CD4-positive, alpha-beta memory T cell (primary cell): ENCODE data around the gene NID1. TPM values are rescaled to one million over a fixed set of nuclear protein-coding genes. Genes with fewer than 3 reads are reported as not detected.

ENCODE experiments used
- CTCF ChIA-PET: fragments of 350-600 bp; sonication (Branson Sonifier 250); formaldehyde crosslinking; loops from one replicate; lab custom pipeline; 2021; ENCODE audit warnings: inconsistent platforms; ENCODE audit not compliant: partially characterized antibody; lab: Charles Lee
- POLR2A ChIA-PET: fragments of 350-600 bp; sonication (Branson Sonifier 250); formaldehyde crosslinking; loops from one replicate; lab custom pipeline; 2021; ENCODE audit not compliant: partially characterized antibody; lab: Charles Lee
- DNase-seq, 5 donors: peaks; one replicate each; pipeline versions ENCODE4 v3.0.0 to v3.0.0-alpha.2; 2020 to 2022; ENCODE audit warnings: mixed read lengths in 1 of 5
- H3K27ac ChIP-seq: one replicate; pipeline ENCODE4 v1.7.0; 2013; ENCODE audit warnings: low read depth, low read length
- H3K27me3 ChIP-seq: 2 replicates; pipeline ENCODE4 v1.7.0; 2013; ENCODE audit warnings: mild to moderate bottlenecking, low read length, moderate library complexity; ENCODE audit not compliant: insufficient read depth
- H3K36me3 ChIP-seq: 2 replicates; pipeline ENCODE4 v1.7.0; 2013; ENCODE audit warnings: mild to moderate bottlenecking, low read length, moderate library complexity; ENCODE audit not compliant: insufficient read depth
- H3K4me1 ChIP-seq: 2 replicates; pipeline ENCODE4 v1.7.0; 2013; ENCODE audit warnings: mild to moderate bottlenecking, low read length, moderate library complexity; ENCODE audit not compliant: insufficient read depth
- H3K4me3 ChIP-seq, 2 donors: one replicate each; pipeline ENCODE4 v1.7.0; 2013; ENCODE audit warnings: low read length in 2 of 2, mild to moderate bottlenecking in 1 of 2
- H3K9me3 ChIP-seq, 2 donors: one replicate each; pipeline ENCODE4 v1.7.0; 2013; ENCODE audit warnings: low read length in 2 of 2, control low read depth in 1 of 2; ENCODE audit not compliant: control insufficient read depth in 1 of 2
- H3K27ac Mint-ChIP-seq, 7 donors: one replicate each; pipeline ENCODE4 v1.8.0; 2020 to 2021; ENCODE audit warnings: mixed read lengths in 7 of 7, mild to moderate bottlenecking in 6 of 7, inconsistent platforms in 3 of 7, moderate library complexity in 3 of 7
- H3K27me3 Mint-ChIP-seq, 2 donors: one replicate each; pipeline ENCODE4 v1.8.0; 2020 to 2021; ENCODE audit warnings: mixed read lengths in 2 of 2
- H3K36me3 Mint-ChIP-seq, 2 donors: one replicate each; pipeline ENCODE4 v1.8.0; 2020 to 2021; ENCODE audit warnings: mixed read lengths in 2 of 2, inconsistent platforms in 1 of 2, mild to moderate bottlenecking in 1 of 2
- H3K4me1 Mint-ChIP-seq, 4 donors: one replicate each; pipeline ENCODE4 v1.8.0; 2020 to 2021; ENCODE audit warnings: mixed read lengths in 4 of 4, mild to moderate bottlenecking in 1 of 4
- H3K4me3 Mint-ChIP-seq, 8 donors: one replicate each; pipeline ENCODE4 v1.8.0; 2020 to 2021; ENCODE audit warnings: mixed read lengths in 8 of 8, mild to moderate bottlenecking in 7 of 8, moderate library complexity in 6 of 8, inconsistent platforms in 3 of 8
- H3K9me3 Mint-ChIP-seq, 8 donors: one replicate each; pipeline ENCODE4 v1.8.0; 2020 to 2021; ENCODE audit warnings: mixed read lengths in 8 of 8, mild to moderate bottlenecking in 5 of 8, inconsistent platforms in 3 of 8, moderate library complexity in 1 of 8
- intact Hi-C: fragments of 100-400 bp; cut with micrococcal nuclease; formaldehyde crosslinking; loops from one replicate; pipeline ENCODE4 v1.15.1; 2023
- polyA plus RNA-seq, 2 donors: library from polyadenylated mRNA; unstranded; fragments of 300-500 nt; fragmentation: Illumina TruSeq; gene quantifications; one replicate each; pipeline ENCODE4 v1.2.3, GENCODE V29; 2021
- total RNA-seq, 2 experiments: library from RNA; stranded (reverse); gene quantifications; one replicate each; pipeline ENCODE4 v1.2.3, GENCODE V29; 2021

Gene NID1
- total RNA-seq, result under 1 TPM; 0.08 to 0.17 TPM
- not detected for polyA plus RNA-seq

DNA sequence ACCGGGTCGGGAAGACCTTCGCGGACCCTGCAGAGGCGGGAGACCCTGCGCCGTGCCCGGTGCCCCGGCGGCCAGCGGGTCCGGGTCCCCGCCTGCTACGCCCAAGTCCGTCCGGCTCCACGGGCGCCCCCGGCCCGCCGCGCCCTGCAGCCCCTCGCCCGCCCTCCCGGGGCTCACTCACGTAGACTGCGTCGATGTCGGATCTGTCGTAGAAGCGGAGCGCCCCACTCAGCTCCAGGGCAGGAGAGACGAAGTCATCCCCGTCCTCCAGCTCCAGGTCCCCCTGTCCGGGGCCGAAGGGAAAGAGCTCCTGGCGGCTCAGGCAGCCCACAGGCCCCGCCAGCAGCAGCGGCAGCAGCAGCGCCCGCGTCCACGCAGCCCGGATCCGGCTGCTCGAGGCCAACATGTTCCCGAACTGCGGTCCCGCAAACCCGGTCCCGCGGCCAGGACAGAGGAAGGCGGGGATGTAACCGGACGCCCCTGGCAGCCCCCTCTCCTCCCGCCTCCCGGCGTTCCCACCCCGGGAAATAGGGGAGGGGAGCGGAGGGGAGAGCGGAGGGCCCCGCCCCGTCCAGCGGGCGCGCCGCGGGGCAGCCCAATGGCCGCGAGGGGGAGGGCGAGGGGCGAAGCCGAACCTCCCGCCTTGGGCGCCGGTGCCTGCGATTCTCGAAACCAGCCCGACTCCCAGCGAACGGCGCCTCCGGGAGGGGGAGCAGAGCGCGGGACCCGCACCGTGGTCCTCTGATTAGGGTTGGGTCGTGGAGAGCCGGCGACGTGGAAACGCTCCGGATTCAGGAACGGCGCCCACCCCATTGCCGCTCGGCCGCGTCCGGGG lies at the start of gene NID1:
TSS of gene NID1 (minus strand) at position 417 of the 835 bp plus-strand sequence. CDS start at position 406, 11 bp downstream.
- no peak within 1 kb of the TSS for H3K27ac ChIP-seq

GRCh38 chr1:236114076-236114747 lies 49.3 kb upstream of the NID1 start:
- H3K27ac Mint-ChIP-seq, result peak overlapping the region in 1 of 7 donors; percentile 71
- Histone ChIP-seq H3K27ac (no peak overlapping the region), H3K4me1 (no peaks in the 10 kb centered on the region), H3K9me3 (no peaks in the 10 kb centered on the region), H3K4me3 (no peak overlapping the region), H3K27me3 (no peaks in the 10 kb centered on the region), H3K36me3 (no peaks in the 10 kb centered on the region)
- POLR2A ChIA-PET, result no interaction called here
- CTCF ChIA-PET, result no interaction called here
- no peak overlapping the region for H3K4me3 Mint-ChIP-seq
- H3K36me3 Mint-ChIP-seq, result no peaks in the 10 kb centered on the region
- no peaks in the 10 kb centered on the region for H3K27me3 Mint-ChIP-seq
- DNase-seq, result no peak
- no peaks in the 10 kb centered on the region for H3K9me3 Mint-ChIP-seq
- no peaks in the 10 kb centered on the region for H3K4me1 Mint-ChIP-seq
- intact Hi-C loops, result no loop called here

More for the DNA sequence above, at the start of gene NID1:
- peaks cover 30% of the 10 kb centered on the region for H3K4me1 ChIP-seq
- H3K27ac Mint-ChIP-seq, result peak within 1 kb of the TSS in 2 of 7 donors; percentile 47 to 48
- CTCF ChIA-PET, result interaction anchor here (1.0 to 1.1 kb wide), 2 partner anchors 59 to 93 kb away, joined by 5 read pairs; no protein-coding TSS in a partner anchor
- peaks cover 11% of the 10 kb centered on the region for H3K27me3 ChIP-seq
- peaks cover 16 to 19% of the 10 kb centered on the region in 2 donors for H3K27me3 Mint-ChIP-seq
- no peaks in the 10 kb centered on the region for H3K9me3 ChIP-seq
- no peaks in the 10 kb centered on the region for H3K9me3 Mint-ChIP-seq
- peak within 1 kb of the TSS in 1 of 2 donors; percentile 44 for H3K4me3 ChIP-seq
- intact Hi-C loops, result loop anchor here (10.0 kb wide), 1 partner anchor 70 kb away; no protein-coding TSS in a partner anchor
- H3K36me3 Mint-ChIP-seq, result no peaks in the 10 kb centered on the region
- H3K4me1 Mint-ChIP-seq, result peaks cover 16 to 29% (median 23%) of the 10 kb centered on the region in 4 donors
- H3K4me3 Mint-ChIP-seq, result peak within 1 kb of the TSS; percentile 65 to 76 (median 72)
- peak in 4 of 5 donors; percentile 17 to 39 (median 23) for DNase-seq
- POLR2A ChIA-PET, result interaction anchor here (0.8 kb wide), 1 partner anchor 66 kb away, joined by 5 read pairs; no protein-coding TSS in a partner anchor
- no peaks in the 10 kb centered on the region for H3K36me3 ChIP-seq

DNA sequence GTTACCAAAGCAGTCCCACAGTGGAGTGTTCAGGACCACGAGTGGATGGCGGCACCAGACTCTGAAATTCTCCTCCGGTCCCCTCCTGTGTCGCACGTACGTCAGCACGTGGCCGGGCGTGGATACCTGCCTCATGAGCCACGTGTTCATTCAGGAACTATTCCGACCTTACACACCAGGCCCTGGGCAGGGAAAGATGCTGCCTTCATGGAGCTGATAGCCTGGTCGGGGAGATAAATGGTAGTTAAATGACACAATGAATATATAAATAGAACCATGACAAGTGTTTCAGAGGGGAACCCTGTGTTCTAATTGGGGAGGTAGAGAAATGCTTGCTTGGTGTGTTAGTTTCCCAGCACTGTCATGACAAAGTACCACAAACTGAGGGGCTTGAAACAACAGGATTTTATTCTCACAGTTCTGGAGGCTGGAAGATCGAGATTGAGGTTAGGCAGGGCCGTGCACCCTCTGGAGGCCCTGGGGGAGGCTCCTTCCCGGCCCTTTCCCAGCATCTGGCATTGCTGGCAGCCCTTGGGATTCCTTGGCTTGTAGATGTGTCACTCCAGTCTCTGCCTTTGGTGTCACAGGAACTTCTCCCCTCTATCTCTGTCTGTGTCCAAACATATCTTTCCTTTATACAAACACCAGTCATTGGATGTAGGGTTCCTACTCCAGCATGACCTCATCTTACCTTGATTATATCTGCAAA lies 48.6 kb upstream of the NID1 start:
- H3K36me3 Mint-ChIP-seq, result no peaks in the 10 kb centered on the region

GRCh38 chr1:236112332-236112627 lies 47.4 kb upstream of the NID1 start:
- Histone ChIP-seq H3K4me3 (no peak overlapping the region), H3K36me3 (no peaks in the 10 kb centered on the region), H3K27me3 (no peaks in the 10 kb centered on the region), H3K4me1 (no peaks in the 10 kb centered on the region), H3K27ac (no peak overlapping the region), H3K9me3 (no peaks in the 10 kb centered on the region)
- H3K4me1 Mint-ChIP-seq, result no peaks in the 10 kb centered on the region
- CTCF ChIA-PET, result interaction anchor here (0.7 to 1.1 kb wide), 5 partner anchors 20 to 513 kb away, joined by 3 to 4 read pairs (median 3); no protein-coding TSS in a partner anchor
- H3K27me3 Mint-ChIP-seq, result no peaks in the 10 kb centered on the region
- H3K4me3 Mint-ChIP-seq, result no peak overlapping the region
- no peaks in the 10 kb centered on the region for H3K9me3 Mint-ChIP-seq
- DNase-seq, result no peak
- no peak overlapping the region for H3K27ac Mint-ChIP-seq
- intact Hi-C loops, result no loop called here
- POLR2A ChIA-PET, result no interaction called here
- no peaks in the 10 kb centered on the region for H3K36me3 Mint-ChIP-seq

More for the DNA sequence above, 48.6 kb upstream of the NID1 start:
- H3K27ac ChIP-seq, result no peak overlapping the region
- H3K36me3 ChIP-seq, result no peaks in the 10 kb centered on the region
- H3K4me3 ChIP-seq, result no peak overlapping the region
- H3K4me1 Mint-ChIP-seq, result no peaks in the 10 kb centered on the region
- no peaks in the 10 kb centered on the region for H3K9me3 Mint-ChIP-seq
- intact Hi-C loops, result no loop called here
- no peak overlapping the region for H3K27ac Mint-ChIP-seq
- DNase-seq, result no peak
- ChIA-PET CTCF (no interaction called here), POLR2A (no interaction called here)
- no peaks in the 10 kb centered on the region for H3K27me3 ChIP-seq
- H3K4me3 Mint-ChIP-seq, result no peak overlapping the region
- H3K27me3 Mint-ChIP-seq, result no peaks in the 10 kb centered on the region
- no peaks in the 10 kb centered on the region for H3K4me1 ChIP-seq
- H3K9me3 ChIP-seq, result no peaks in the 10 kb centered on the region

- Histone ChIP-seq H3K27me3 (no peaks in the 10 kb centered on the region), H3K4me1 (no peaks in the 10 kb centered on the region), H3K27ac (no peak overlapping the region), H3K36me3 (no peaks in the 10 kb centered on the region), H3K9me3 (no peaks in the 10 kb centered on the region), H3K4me3 (no peak overlapping the region)
- Mint-ChIP-seq H3K27ac (no peak overlapping the region), H3K4me3 (no peak overlapping the region), H3K27me3 (no peaks in the 10 kb centered on the region), H3K9me3 (no peaks in the 10 kb centered on the region), H3K4me1 (no peaks in the 10 kb centered on the region), H3K36me3 (no peaks in the 10 kb centered on the region)
- intact Hi-C loops, result no loop called here
- DNase-seq, result no peak
- CTCF ChIA-PET, result interaction anchor here (0.7 to 4.1 kb wide), 9 partner anchors 9 to 512 kb away, joined by 3 to 27 read pairs (median 3); no protein-coding TSS in a partner anchor
- POLR2A ChIA-PET, result no interaction called here
These were observed 46.8 kb upstream of the NID1 start for GRCh38 chr1:236111527-236112331.

DNA sequence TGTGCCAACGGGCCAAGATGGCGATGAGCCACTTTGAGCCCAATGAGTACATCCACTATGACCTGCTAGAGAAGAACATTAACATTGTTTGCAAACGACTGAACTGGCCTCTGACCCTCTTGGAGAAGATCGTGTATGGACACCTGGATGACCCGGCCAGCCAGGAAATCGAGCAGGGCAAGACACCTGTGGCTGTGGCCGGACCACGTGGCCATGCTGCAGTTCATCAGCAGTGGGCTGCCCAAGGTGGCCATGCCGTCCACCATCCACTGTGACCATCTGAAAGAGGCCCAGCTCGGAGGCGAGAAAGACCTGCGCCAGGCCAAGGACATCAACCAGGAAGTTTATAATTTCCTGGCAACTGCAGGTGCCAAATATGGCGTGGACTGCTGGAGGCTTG lies 45.2 kb upstream of the NID1 start:
- Histone ChIP-seq H3K27me3 (no peaks in the 10 kb centered on the region), H3K27ac (no peak overlapping the region), H3K4me3 (no peak overlapping the region), H3K9me3 (no peaks in the 10 kb centered on the region), H3K36me3 (no peaks in the 10 kb centered on the region), H3K4me1 (no peaks in the 10 kb centered on the region)
- H3K4me3 Mint-ChIP-seq, result peak overlapping the region in 1 of 8 donors; percentile 31
- H3K4me1 Mint-ChIP-seq, result no peaks in the 10 kb centered on the region
- H3K36me3 Mint-ChIP-seq, result no peaks in the 10 kb centered on the region
- H3K9me3 Mint-ChIP-seq, result no peaks in the 10 kb centered on the region
- no peak for DNase-seq
- ChIA-PET CTCF (interaction anchor here (1.1 to 4.1 kb wide), 5 partner anchors 11 to 389 kb away, joined by 3 to 27 read pairs (median 3); no protein-coding TSS in a partner anchor), POLR2A (no interaction called here)
- no peaks in the 10 kb centered on the region for H3K27me3 Mint-ChIP-seq
- H3K27ac Mint-ChIP-seq, result no peak overlapping the region
- intact Hi-C loops, result no loop called here
